Activated B cell treated with CpG ODN at 0.5 μM for 24 hours (primary cell): Measurements from ENCODE around the gene TTC3. TPM values are rescaled to one million over a fixed set of nuclear protein-coding genes. Genes with fewer than 3 reads are reported as not detected.
A peak's percentile ranks its signal among the peaks of the same experiment; 100 is the strongest.

Source experiments
- ATAC-seq: fragments of 200-7000 bp; cut with Tn5 transposase; one replicate; pipeline ENCODE4 v1.10.0; 2021; ENCODE audit warnings: low read depth, mild to moderate bottlenecking, moderate library complexity
- CTCF ChIA-PET: fragments of 350-600 bp; sonication (Branson Sonifier 250); formaldehyde crosslinking; loops from one replicate; lab custom pipeline; 2021; ENCODE audit warnings: antibody characterized with exemption; lab: Charles Lee
- POLR2A ChIA-PET: fragments of 350-600 bp; sonication (Branson Sonifier 250); formaldehyde crosslinking; loops from one replicate; lab custom pipeline; 2021; ENCODE audit warnings: antibody characterized with exemption; lab: Charles Lee
- DNase-seq: peaks from one replicate; pipeline ENCODE4 v3.0.0; 2022
- H3K27ac Mint-ChIP-seq: one replicate; pipeline ENCODE4 v1.8.0; 2020; ENCODE audit warnings: mixed read lengths
- H3K27me3 Mint-ChIP-seq: one replicate; pipeline ENCODE4 v1.8.0; 2021; ENCODE audit warnings: mixed read lengths
- H3K36me3 Mint-ChIP-seq: one replicate; pipeline ENCODE4 v1.8.0; 2021; ENCODE audit warnings: low read depth, mixed read lengths
- H3K4me1 Mint-ChIP-seq: one replicate; pipeline ENCODE4 v1.8.0; 2021; ENCODE audit warnings: mixed read lengths
- H3K4me3 Mint-ChIP-seq: one replicate; pipeline ENCODE4 v1.8.0; 2020; ENCODE audit warnings: mild to moderate bottlenecking, mixed read lengths
- H3K9me3 Mint-ChIP-seq: one replicate; pipeline ENCODE4 v1.8.0; 2020; ENCODE audit warnings: mixed read lengths
- intact Hi-C: fragments of 100-400 bp; cut with micrococcal nuclease; formaldehyde crosslinking; loops from one replicate; pipeline ENCODE4 v1.15.1; 2024
- total RNA-seq: library from RNA; stranded (reverse); gene quantifications from 2 replicates; pipeline ENCODE4 v1.2.3, GENCODE V29; 2022
- TF ChIP-seq, protein P1 (sequence below): fragments of 200-600 bp; IDR thresholded peaks from one replicate; pipeline ENCODE4 v1.8.0; 2022; ENCODE audit warnings: antibody characterized with exemption, mild to moderate bottlenecking

The TTC3 gene
- total RNA-seq, 1 donor from 2014 or later = 69.8 TPM

- no peak for ATAC-seq
- TF ChIP-seq, protein P1, sequence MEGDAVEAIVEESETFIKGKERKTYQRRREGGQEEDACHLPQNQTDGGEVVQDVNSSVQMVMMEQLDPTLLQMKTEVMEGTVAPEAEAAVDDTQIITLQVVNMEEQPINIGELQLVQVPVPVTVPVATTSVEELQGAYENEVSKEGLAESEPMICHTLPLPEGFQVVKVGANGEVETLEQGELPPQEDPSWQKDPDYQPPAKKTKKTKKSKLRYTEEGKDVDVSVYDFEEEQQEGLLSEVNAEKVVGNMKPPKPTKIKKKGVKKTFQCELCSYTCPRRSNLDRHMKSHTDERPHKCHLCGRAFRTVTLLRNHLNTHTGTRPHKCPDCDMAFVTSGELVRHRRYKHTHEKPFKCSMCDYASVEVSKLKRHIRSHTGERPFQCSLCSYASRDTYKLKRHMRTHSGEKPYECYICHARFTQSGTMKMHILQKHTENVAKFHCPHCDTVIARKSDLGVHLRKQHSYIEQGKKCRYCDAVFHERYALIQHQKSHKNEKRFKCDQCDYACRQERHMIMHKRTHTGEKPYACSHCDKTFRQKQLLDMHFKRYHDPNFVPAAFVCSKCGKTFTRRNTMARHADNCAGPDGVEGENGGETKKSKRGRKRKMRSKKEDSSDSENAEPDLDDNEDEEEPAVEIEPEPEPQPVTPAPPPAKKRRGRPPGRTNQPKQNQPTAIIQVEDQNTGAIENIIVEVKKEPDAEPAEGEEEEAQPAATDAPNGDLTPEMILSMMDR = no peak
- no peak overlapping the region for H3K4me3 Mint-ChIP-seq
- POLR2A ChIA-PET = no interaction called here
- peaks cover 81% of the 10 kb centered on the region for H3K36me3 Mint-ChIP-seq
- peak overlapping the region; percentile 2 for H3K27ac Mint-ChIP-seq
- no peak for DNase-seq
- no peaks in the 10 kb centered on the region for H3K27me3 Mint-ChIP-seq
- CTCF ChIA-PET = no interaction called here
- intact Hi-C loops = no loop called here
- H3K9me3 Mint-ChIP-seq = no peaks in the 10 kb centered on the region
- H3K4me1 Mint-ChIP-seq = peaks cover 9% of the 10 kb centered on the region
Measured at GRCh38 chr21:37146320-37147235, 73.5 kb downstream of the TTC3 start.

GRCh38 chr21:37149411-37149810 lies 76.4 kb downstream of the TTC3 start:
- Mint-ChIP-seq H3K27me3 (no peaks in the 10 kb centered on the region), H3K4me3 (no peak overlapping the region), H3K4me1 (peaks cover 9% of the 10 kb centered on the region), H3K9me3 (no peaks in the 10 kb centered on the region), H3K36me3 (peaks cover 84% of the 10 kb centered on the region), H3K27ac (no peak overlapping the region)
- DNase-seq (no peak), ATAC-seq (no peak)
- CTCF ChIA-PET = no interaction called here
- POLR2A ChIA-PET = no interaction called here
- intact Hi-C loops = no loop called here
- TF ChIP-seq, protein P1 = no peak

DNA sequence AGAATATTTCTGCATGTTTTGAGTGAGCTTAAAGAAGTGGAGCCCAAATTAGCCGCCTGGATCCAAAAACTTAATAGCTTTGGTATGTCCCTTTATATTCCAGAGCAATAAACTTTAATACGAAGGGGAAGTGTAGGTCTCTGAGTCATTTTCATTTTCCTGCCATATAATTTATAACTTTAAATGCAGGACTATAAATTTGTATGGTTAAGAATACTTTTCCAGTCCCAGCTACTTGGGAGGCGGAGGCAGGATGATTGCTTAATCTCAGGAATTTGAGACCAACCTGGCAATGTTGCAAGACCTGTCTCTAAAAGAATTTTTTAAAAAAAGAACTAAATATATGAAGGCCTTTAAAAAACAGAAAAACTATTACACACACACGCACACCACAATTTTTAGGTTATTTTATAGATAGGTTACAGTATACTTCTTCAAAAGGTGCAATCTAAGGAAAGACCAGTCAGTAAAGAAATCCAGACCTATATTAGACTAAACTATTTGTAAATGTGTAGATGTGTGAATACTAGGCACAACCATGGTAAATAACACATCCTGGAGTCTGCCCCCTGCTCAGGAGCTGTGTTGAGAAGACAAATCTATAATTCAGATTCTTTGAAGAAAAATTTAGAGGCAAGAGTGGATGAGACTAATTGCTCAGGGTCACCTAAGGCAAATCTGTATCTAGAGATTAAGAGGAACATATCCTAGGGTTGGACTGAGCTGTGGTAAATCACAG lies 80.3 kb downstream of the TTC3 start:
- no peak overlapping the region for H3K4me3 Mint-ChIP-seq
- DNase-seq (no peak), ATAC-seq (no peak)
- H3K4me1 Mint-ChIP-seq = no peaks in the 10 kb centered on the region
- no peaks in the 10 kb centered on the region for H3K9me3 Mint-ChIP-seq
- ChIA-PET CTCF (no interaction called here), POLR2A (no interaction called here)
- intact Hi-C loops = no loop called here
- no peak overlapping the region for H3K27ac Mint-ChIP-seq
- no peaks in the 10 kb centered on the region for H3K27me3 Mint-ChIP-seq
- H3K36me3 Mint-ChIP-seq = peaks cover 76% of the 10 kb centered on the region
- TF ChIP-seq, protein P1 = no peak

GRCh38 chr21:37153935-37154350 lies 80.9 kb downstream of the TTC3 start:
- POLR2A ChIA-PET = no interaction called here
- intact Hi-C loops = no loop called here
- no peaks in the 10 kb centered on the region for H3K27me3 Mint-ChIP-seq

More at GRCh38 chr21:37153935-37154350, 80.9 kb downstream of the TTC3 start:
- Mint-ChIP-seq H3K36me3 (peaks cover 78% of the 10 kb centered on the region), H3K4me1 (peaks cover 3% of the 10 kb centered on the region), H3K27ac (no peak overlapping the region), H3K4me3 (no peak overlapping the region), H3K9me3 (no peaks in the 10 kb centered on the region)
- TF ChIP-seq, protein P1 = no peak
- DNase-seq (no peak), ATAC-seq (no peak)
- CTCF ChIA-PET = no interaction called here
